Lung (tissue), 12 donors: ENCODE results near the gene GRIA4. TPM values are rescaled to one million over a fixed set of nuclear protein-coding genes. Genes with fewer than 3 reads are reported as not detected.

Experiments
- ATAC-seq: fragments of 200-7000 bp; cut with Tn5 transposase; one replicate; pipeline ENCODE4 v1.9.1; 2020; ENCODE audit warnings: moderate number of reproducible peaks; ENCODE audit not compliant: insufficient read depth, low FRiP score
- DNase-seq, 3 donors: peaks; one replicate each; pipeline ENCODE4 v3.0.0-alpha.2; 2013 to 2017
- H3K27ac ChIP-seq, 2 donors: one replicate each; pipeline ENCODE4 v1.5.1; 2013; ENCODE audit warnings: mild to moderate bottlenecking in 2 of 2, moderate library complexity in 2 of 2, control low read depth in 1 of 2, inconsistent platforms in 1 of 2, low read depth in 1 of 2, low read length in 1 of 2
- H3K27me3 ChIP-seq, 3 donors: one replicate each; pipeline ENCODE4 v1.5.1; 2013; ENCODE audit warnings: low read length in 2 of 3; ENCODE audit not compliant: control insufficient read depth in 3 of 3, insufficient read depth in 3 of 3
- H3K36me3 ChIP-seq, 4 donors: one replicate each; pipeline ENCODE4 v1.5.1; 2013; ENCODE audit warnings: low read length in 4 of 4, mild to moderate bottlenecking in 1 of 4, moderate library complexity in 1 of 4; ENCODE audit not compliant: control insufficient read depth in 4 of 4, insufficient read depth in 4 of 4
- H3K4me1 ChIP-seq, 5 donors: one replicate each; pipeline ENCODE4 v1.5.1; 2013; ENCODE audit warnings: low read length in 5 of 5, mild to moderate bottlenecking in 2 of 5, moderate library complexity in 1 of 5; ENCODE audit not compliant: control insufficient read depth in 5 of 5, insufficient read depth in 5 of 5
- H3K4me3 ChIP-seq: one replicate; pipeline ENCODE4 v1.5.1; 2013; ENCODE audit warnings: mild to moderate bottlenecking, control low read depth, moderate library complexity
- H3K9ac ChIP-seq, 2 donors: one replicate each; pipeline ENCODE4 v1.5.1; 2013; ENCODE audit warnings: low read length in 2 of 2, control low read depth in 1 of 2; ENCODE audit not compliant: insufficient read depth in 1 of 2
- H3K9me3 ChIP-seq, 4 donors: one replicate each; pipeline ENCODE4 v1.5.1; 2013; ENCODE audit warnings: low read length in 3 of 4, mild to moderate bottlenecking in 1 of 4, moderate library complexity in 1 of 4; ENCODE audit not compliant: control insufficient read depth in 4 of 4, insufficient read depth in 3 of 4
- CTCF ChIP-seq: IDR thresholded peaks from 2 replicates; pipeline ENCODE4 v1.5.1; 2012; ENCODE audit warnings: mild to moderate bottlenecking; ENCODE audit errors: control extremely low read depth, extremely low read depth
- WGBS, 2 donors: extraction: QIAGEN DNeasy Blood & Tissue Kit; methylation state at CpG; one replicate each; pipeline ENCODE4 v1.1.7; 2013; 5-methylcytosine and 5-hydroxymethylcytosine counted together
- polyA plus RNA-seq, 2 donors: library from polyadenylated mRNA; stranded (reverse); fragments of 200-250 nt; gene quantifications; one replicate each; pipeline ENCODE4 v1.2.1, GENCODE V29; 2013
- total RNA-seq, 2 donors: library from RNA; depleted of rRNA in 1 of 2; stranded (reverse); fragments of >200 nt in 1 of 2; gene quantifications; one replicate each; pipeline ENCODE4 v1.2.1, GENCODE V29; 2014 to 2021
- donor health status: control.
- donor health status: control.
- donor health status: Bipolar disorder and iron deficiency.
- donor health status: healthy.
- donor health status: DM: yes; HTN: yes; CAD: no.

The GRIA4 gene
- total and polyA plus RNA-seq, 4 donors: 0.12 to 0.77 TPM; not detected in 2

DNA sequence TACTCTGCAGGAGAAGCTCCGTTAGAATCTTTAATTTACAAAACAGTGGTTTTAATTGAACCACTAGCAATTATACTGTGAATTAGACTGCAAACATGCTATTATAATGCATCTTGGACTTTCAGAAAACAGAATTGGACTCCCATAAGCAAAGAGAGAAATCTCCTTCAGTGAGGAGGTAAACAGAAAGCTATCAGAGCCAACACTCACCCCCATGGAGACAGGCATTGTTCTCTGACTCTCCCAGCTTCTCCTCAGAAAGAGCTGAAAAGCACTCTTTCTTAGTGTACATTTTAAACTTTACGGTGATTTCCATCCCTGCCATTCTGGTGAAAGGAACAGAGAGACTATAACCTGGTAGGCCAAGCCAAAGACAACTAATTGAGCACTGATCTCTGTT lies 176.9 kb downstream of the GRIA4 start:
- ATAC-seq: no peak
- H3K36me3 ChIP-seq: no peaks in the 10 kb centered on the region
- DNase-seq: no peak
- no peak overlapping the region for H3K9ac ChIP-seq
- no peaks in the 10 kb centered on the region for H3K4me1 ChIP-seq
- no peaks in the 10 kb centered on the region for H3K9me3 ChIP-seq
- no peak overlapping the region for H3K27ac ChIP-seq
- no peak for TF ChIP-seq CTCF
- no peaks in the 10 kb centered on the region for H3K27me3 ChIP-seq
- no peak overlapping the region for H3K4me3 ChIP-seq
- WGBS, 2 donors: 88% methylated on average over 2 of the region's 2 CpGs

GRCh38 chr11:105789579-105790420 lies 179.9 kb downstream of the GRIA4 start:
- Histone ChIP-seq H3K4me3 (no peak overlapping the region), H3K9me3 (no peaks in the 10 kb centered on the region), H3K36me3 (no peaks in the 10 kb centered on the region), H3K27ac (no peak overlapping the region), H3K27me3 (no peaks in the 10 kb centered on the region), H3K9ac (no peak overlapping the region), H3K4me1 (no peaks in the 10 kb centered on the region)
- WGBS, 2 donors: 89 to 97% methylated on average over 1 of the region's 1 CpG
- DNase-seq (no peak), ATAC-seq (no peak)
- TF ChIP-seq CTCF: no peak

DNA sequence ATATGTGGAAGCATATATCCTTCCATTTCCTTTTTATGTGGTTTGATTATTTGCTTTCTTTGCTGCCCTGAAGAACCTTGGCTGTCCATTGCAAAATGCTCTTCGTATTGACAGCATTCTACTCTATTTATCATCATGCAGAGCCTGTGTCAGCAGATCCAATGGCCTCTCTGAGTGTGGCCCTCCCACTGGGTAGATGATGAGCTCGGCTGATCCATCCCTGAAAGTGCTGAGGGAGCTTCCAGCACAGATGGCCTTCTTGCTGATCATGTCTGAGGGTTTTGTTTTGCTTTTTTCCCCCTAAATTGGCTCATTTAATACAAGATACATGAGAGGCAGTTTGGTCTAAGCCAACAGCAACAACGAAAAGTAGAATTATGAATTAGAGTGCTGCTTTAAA lies 181.0 kb downstream of the GRIA4 start:
- DNase-seq (no peak), ATAC-seq (no peak)
- no peaks in the 10 kb centered on the region for H3K36me3 ChIP-seq
- no peaks in the 10 kb centered on the region for H3K4me1 ChIP-seq
- no peak overlapping the region for H3K4me3 ChIP-seq
- no peak overlapping the region for H3K9ac ChIP-seq
- no peak overlapping the region for H3K27ac ChIP-seq
- H3K9me3 ChIP-seq: no peaks in the 10 kb centered on the region
- TF ChIP-seq CTCF: no peak
- WGBS, 2 donors: 69 to 72% methylated on average over 3 of the region's 3 CpGs
- H3K27me3 ChIP-seq: no peaks in the 10 kb centered on the region
